Parathyroid adenoma (tissue), 2 donors: ENCODE results near the gene VEGFB.
A peak's percentile ranks its signal among the peaks of the same experiment; 100 is the strongest.

Source experiments
- H2AFZ ChIP-seq: fragments of 300-600 bp; sonication (generic); one replicate; pipeline ENCODE4 v1.7.0; 2017; ENCODE audit warnings: antibody characterized with exemption, mild to moderate bottlenecking
- H3K27ac ChIP-seq: fragments of 300-600 bp; sonication (generic); one replicate; pipeline ENCODE4 v1.7.0; 2017
- H3K27me3 ChIP-seq: fragments of 300-600 bp; sonication (generic); one replicate; pipeline ENCODE4 v1.7.0; 2017; ENCODE audit warnings: low read length; ENCODE audit not compliant: control insufficient read depth, insufficient read depth
- H3K36me3 ChIP-seq: fragments of 300-600 bp; sonication (generic); one replicate; pipeline ENCODE4 v1.7.0; 2017; ENCODE audit warnings: low read length; ENCODE audit not compliant: control insufficient read depth, insufficient read depth
- H3K4me1 ChIP-seq: fragments of 300-600 bp; sonication (generic); one replicate; pipeline ENCODE4 v1.7.0; 2017; ENCODE audit warnings: control low read depth
- H3K4me2 ChIP-seq: fragments of 300-600 bp; sonication (generic); one replicate; pipeline ENCODE4 v1.7.0; 2017; ENCODE audit warnings: low read length
- H3K4me3 ChIP-seq: fragments of 300-600 bp; sonication (generic); one replicate; pipeline ENCODE4 v1.7.0; 2017; ENCODE audit warnings: low read depth, low read length
- H3K79me2 ChIP-seq: fragments of 300-600 bp; sonication (generic); one replicate; pipeline ENCODE4 v1.7.0; 2017; ENCODE audit warnings: control low read depth
- H3K9ac ChIP-seq: fragments of 300-600 bp; sonication (generic); one replicate; pipeline ENCODE4 v1.7.0; 2017; ENCODE audit warnings: mild to moderate bottlenecking
- H3K9me3 ChIP-seq: fragments of 300-600 bp; sonication (generic); one replicate; pipeline ENCODE4 v1.7.0; 2017; ENCODE audit warnings: low read length; ENCODE audit not compliant: control insufficient read depth
- TF ChIP-seq, protein P1 (sequence below): fragments of 300-600 bp; sonication (generic); IDR thresholded peaks from one replicate; pipeline ENCODE4 v1.7.0; 2017; ENCODE audit warnings: antibody characterized with exemption, mild to moderate bottlenecking
- donor health status: primary hyperparathyroidism.

The VEGFB gene

GRCh38 chr11:64233913-64234586 lies at the start of gene VEGFB:
Gene VEGFB, plus strand, starts transcription at chr11:64234584. Its CDS starts 250 bp downstream, at chr11:64234834.
- Histone ChIP-seq H3K9me3 (no peaks in the 10 kb centered on the region), H3K4me1 (no peaks in the 10 kb centered on the region), H2AFZ (peak within 1 kb of the TSS; percentile 56)

GRCh38 chr11:64185175-64185692 lies 49.1 kb upstream of the VEGFB start:
- Histone ChIP-seq H3K27ac (peak overlapping the region; percentile 75), H3K9ac (no peak overlapping the region), H3K4me3 (peak overlapping the region; percentile 85), H3K4me2 (peak overlapping the region; percentile 83), H3K27me3 (no peaks in the 10 kb centered on the region), H3K9me3 (no peaks in the 10 kb centered on the region), H3K4me1 (peaks cover 4% of the 10 kb centered on the region), H2AFZ (peak overlapping the region; percentile 81), H3K36me3 (no peaks in the 10 kb centered on the region), H3K79me2 (peaks cover 3% of the 10 kb centered on the region)
- TF ChIP-seq, protein P1, sequence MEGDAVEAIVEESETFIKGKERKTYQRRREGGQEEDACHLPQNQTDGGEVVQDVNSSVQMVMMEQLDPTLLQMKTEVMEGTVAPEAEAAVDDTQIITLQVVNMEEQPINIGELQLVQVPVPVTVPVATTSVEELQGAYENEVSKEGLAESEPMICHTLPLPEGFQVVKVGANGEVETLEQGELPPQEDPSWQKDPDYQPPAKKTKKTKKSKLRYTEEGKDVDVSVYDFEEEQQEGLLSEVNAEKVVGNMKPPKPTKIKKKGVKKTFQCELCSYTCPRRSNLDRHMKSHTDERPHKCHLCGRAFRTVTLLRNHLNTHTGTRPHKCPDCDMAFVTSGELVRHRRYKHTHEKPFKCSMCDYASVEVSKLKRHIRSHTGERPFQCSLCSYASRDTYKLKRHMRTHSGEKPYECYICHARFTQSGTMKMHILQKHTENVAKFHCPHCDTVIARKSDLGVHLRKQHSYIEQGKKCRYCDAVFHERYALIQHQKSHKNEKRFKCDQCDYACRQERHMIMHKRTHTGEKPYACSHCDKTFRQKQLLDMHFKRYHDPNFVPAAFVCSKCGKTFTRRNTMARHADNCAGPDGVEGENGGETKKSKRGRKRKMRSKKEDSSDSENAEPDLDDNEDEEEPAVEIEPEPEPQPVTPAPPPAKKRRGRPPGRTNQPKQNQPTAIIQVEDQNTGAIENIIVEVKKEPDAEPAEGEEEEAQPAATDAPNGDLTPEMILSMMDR = no peak

More at GRCh38 chr11:64233913-64234586, at the start of gene VEGFB:
- Histone ChIP-seq H3K4me2 (peak within 1 kb of the TSS; percentile 73), H3K36me3 (no peaks in the 10 kb centered on the region), H3K27me3 (no peaks in the 10 kb centered on the region), H3K27ac (peak within 1 kb of the TSS; percentile 65), H3K79me2 (no peaks in the 10 kb centered on the region), H3K4me3 (peak within 1 kb of the TSS; percentile 57), H3K9ac (peak within 1 kb of the TSS; percentile 19)
- TF ChIP-seq, protein P1 = no peak

DNA sequence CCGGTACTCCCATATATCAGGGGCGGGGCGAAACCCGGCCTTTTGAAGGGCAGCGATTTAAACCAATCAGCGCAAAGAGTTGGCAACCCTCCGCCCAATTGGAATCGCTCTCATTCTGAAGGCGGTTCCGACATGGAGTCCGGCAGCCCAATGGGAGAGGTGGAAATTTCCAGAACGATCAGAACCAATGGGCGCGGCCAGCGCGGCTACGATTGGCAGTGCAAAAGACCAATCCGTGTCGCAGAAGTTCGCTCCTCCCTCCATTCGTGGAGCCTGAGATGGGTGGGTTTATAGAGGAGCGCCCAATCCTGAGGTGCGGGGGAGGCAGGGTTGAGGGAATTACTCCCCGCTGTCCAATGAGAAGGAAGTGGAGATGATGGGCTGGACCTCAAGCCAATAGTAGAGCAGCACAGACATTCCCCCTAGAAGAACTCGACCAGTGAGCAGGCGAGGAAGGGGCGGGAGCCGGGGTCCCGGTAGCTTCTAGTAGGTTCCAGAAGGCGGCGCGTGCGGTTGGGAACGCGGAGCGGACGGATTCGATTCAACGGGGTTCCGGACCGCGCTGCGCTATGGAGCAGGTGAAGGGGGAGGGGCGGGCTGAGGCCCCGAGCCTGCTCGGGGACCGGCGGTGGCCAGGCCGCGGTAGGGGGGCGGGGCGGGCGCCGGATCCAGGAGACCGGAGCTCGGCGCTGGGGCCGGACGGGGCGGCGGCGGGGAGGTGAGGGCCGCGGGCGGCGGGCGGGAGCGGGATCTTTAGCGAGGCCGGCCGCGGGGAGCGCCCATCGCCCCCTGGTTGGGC lies 48.5 kb upstream of the VEGFB start, which contains the start of gene STIP1:
Gene STIP1 (plus strand): TSS at position 479 of the 799 bp plus-strand sequence. CDS start 91 bp downstream, at position 570.
- peaks cover 4% of the 10 kb centered on the region for H3K4me1 ChIP-seq
- TF ChIP-seq, protein P1 = peak; percentile 35

DNA sequence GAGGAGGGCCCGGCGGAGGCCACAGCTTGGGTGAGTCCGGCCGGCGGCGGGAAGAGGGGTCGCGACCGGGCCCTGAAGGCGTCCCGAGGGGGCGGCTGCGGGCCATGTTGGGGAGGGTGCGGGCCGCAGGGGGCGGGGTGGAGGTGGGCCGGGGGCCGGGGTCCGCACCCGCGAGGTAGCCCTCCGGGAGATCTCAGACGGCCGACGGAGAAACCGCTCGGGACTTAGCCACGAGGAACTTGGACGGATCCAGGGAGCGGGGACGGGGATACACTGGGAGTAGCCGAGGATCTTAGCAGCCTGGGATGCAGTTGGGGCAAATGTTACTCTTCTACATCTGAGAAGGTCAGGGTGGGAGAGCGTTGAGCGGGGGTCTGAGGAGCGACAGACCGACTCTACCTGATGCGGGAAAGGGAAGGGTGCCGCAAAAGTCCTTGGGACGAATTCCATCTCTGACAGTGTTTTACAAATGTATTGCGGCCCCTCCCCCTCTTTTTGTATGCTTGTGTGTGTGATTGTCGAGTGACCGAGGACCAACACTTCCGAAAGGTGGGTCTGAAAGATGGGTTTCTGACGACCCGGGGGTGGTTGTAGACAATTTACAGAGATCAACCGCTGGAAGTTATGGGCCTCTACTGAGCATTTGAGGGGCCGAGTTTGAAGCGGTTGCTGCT lies 47.8 kb upstream of the VEGFB start:
- TF ChIP-seq, protein P1 = no peak
- Histone ChIP-seq H3K27me3 (no peaks in the 10 kb centered on the region), H3K9ac (no peak overlapping the region), H3K79me2 (peaks cover 6% of the 10 kb centered on the region), H3K27ac (no peak overlapping the region), H3K36me3 (no peaks in the 10 kb centered on the region), H3K9me3 (no peaks in the 10 kb centered on the region), H3K4me1 (peaks cover 1% of the 10 kb centered on the region), H2AFZ (no peak overlapping the region), H3K4me2 (no peak overlapping the region), H3K4me3 (no peak overlapping the region)

More for the DNA sequence above, 48.5 kb upstream of the VEGFB start, which contains the start of gene STIP1:
- peaks cover 6% of the 10 kb centered on the region for H3K79me2 ChIP-seq
- peak within 1 kb of the TSS; percentile 81 for H2AFZ ChIP-seq
- peak within 1 kb of the TSS; percentile 75 for H3K27ac ChIP-seq
- H3K4me2 ChIP-seq = peak within 1 kb of the TSS; percentile 83
- no peak within 1 kb of the TSS for H3K9ac ChIP-seq
- peak within 1 kb of the TSS; percentile 85 for H3K4me3 ChIP-seq
- H3K36me3 ChIP-seq = no peaks in the 10 kb centered on the region
- H3K9me3 ChIP-seq = no peaks in the 10 kb centered on the region
- no peaks in the 10 kb centered on the region for H3K27me3 ChIP-seq
